GM12878 (cell line): ENCODE data around the gene PRKG1. TPM values are rescaled to one million over a fixed set of nuclear protein-coding genes. Genes with fewer than 3 reads are reported as not detected.

ENCODE experiments used
- CBFB ChIP-seq: IDR thresholded peaks from 2 replicates; pipeline ENCODE4 v1.6.1; 2016; ENCODE audit warnings: antibody characterized with exemption, low read depth
- CHD2 ChIP-seq: IDR thresholded peaks from 2 replicates; pipeline ENCODE4 v1.6.1; 2011; ENCODE audit warnings: low read depth, low read length, improper control_type of control experiment, borderline replicate concordance
- CHD4 ChIP-seq: fragments of 200-600 bp; sonication (generic); IDR thresholded peaks from 2 replicates; pipeline ENCODE4 v1.6.1; 2016; ENCODE audit warnings: mild to moderate bottlenecking
- HCFC1 ChIP-seq: fragments of 150-350 bp; IDR thresholded peaks from 2 replicates; pipeline ENCODE4 v1.6.1; 2014; ENCODE audit warnings: low read length
- IKZF1 ChIP-seq: fragments of 450-650 bp; conservative IDR thresholded peaks from 2 replicates; pipeline ENCODE4 v1.6.1; 2017; ENCODE audit warnings: antibody characterized with exemption, mild to moderate bottlenecking
- IKZF2 ChIP-seq, 2 experiments: fragments of 450-650 bp; IDR thresholded peaks; 2 replicates each; pipeline ENCODE4 v1.6.1; 2017; ENCODE audit warnings: mild to moderate bottlenecking in 2 of 2, moderate library complexity in 2 of 2
- NFIC ChIP-seq: IDR thresholded peaks from 2 replicates; pipeline ENCODE4 v1.6.1; 2012; ENCODE audit warnings: low read depth, mild to moderate bottlenecking, inconsistent platforms, low read length, moderate library complexity
- PML ChIP-seq: IDR thresholded peaks from 2 replicates; pipeline ENCODE4 v1.6.1; 2012; ENCODE audit warnings: low read length, inconsistent platforms
- RAD51 ChIP-seq: fragments of 450-650 bp; IDR thresholded peaks from 2 replicates; pipeline ENCODE4 v1.6.1; 2016; ENCODE audit warnings: moderate library complexity, mild to moderate bottlenecking, inconsistent platforms
- RUNX3 ChIP-seq: IDR thresholded peaks from 2 replicates; pipeline ENCODE4 v1.6.1; 2012; ENCODE audit warnings: low read length, inconsistent platforms
- SMC3 ChIP-seq: IDR thresholded peaks from 2 replicates; pipeline ENCODE4 v1.6.1; 2011; ENCODE audit warnings: low read length, improper control_type of control experiment, borderline replicate concordance
- polyA plus RNA-seq, 11 experiments: library from polyadenylated mRNA; depleted of rRNA in 4 of 11; unstranded in 6 of 11; stranded (reverse) in 5 of 11; fragments of >200 nt; fragmentation: Nextera tagmentation in 4 of 11; fragmentation: Illumina TruSeq in 1 of 11; extraction: Ambion mirVana in 4 of 11; extraction: Trizol in 1 of 11; gene quantifications; 1 replicate in 1 of 11; 2 replicates in 10 of 11; pipeline versions ENCODE4 v1.2.1 to v1.2.3, GENCODE V29; 2011 to 2016; ENCODE audit warnings: inconsistent platforms in 2 of 11, missing spikeins in 2 of 11, low read depth in 1 of 11
- total RNA-seq, 4 experiments: library from RNA; depleted of rRNA in 3 of 4; stranded (reverse); fragments of >200 nt in 3 of 4; fragmentation: Illumina TruSeq in 1 of 4; extraction: Trizol in 1 of 4; gene quantifications; 2 replicates each; pipeline versions ENCODE4 v1.2.1 to v1.2.3, GENCODE V29; 2013 to 2021
- TF ChIP-seq, protein P1 (sequence below): fragments of 450-650 bp; IDR thresholded peaks from 2 replicates; pipeline ENCODE4 v1.6.1; 2018; ENCODE audit warnings: mild to moderate bottlenecking, low read depth, moderate library complexity; ENCODE audit not compliant: partially characterized antibody
- TF ChIP-seq, protein P2 (sequence below): fragments of 450-650 bp; IDR thresholded peaks from 2 replicates; pipeline ENCODE4 v1.6.1; 2017; ENCODE audit warnings: mild to moderate bottlenecking, moderate library complexity
- TF ChIP-seq, protein P3 (sequence below): fragments of 450-650 bp; IDR thresholded peaks from 2 replicates; pipeline ENCODE4 v1.6.1; 2016; ENCODE audit warnings: mild to moderate bottlenecking
- TF ChIP-seq, protein P4 (sequence below): IDR thresholded peaks from 2 replicates; pipeline ENCODE4 v1.6.1; 2012; ENCODE audit warnings: low read depth, low read length, improper control_type of control experiment

The PRKG1 gene
- total and polyA plus RNA-seq, 10 of the 15 experiments (the other 5 are each of a cell fraction or from before 2014, with no cell fraction given) = 0.04 to 0.05 TPM; not detected in 8

DNA sequence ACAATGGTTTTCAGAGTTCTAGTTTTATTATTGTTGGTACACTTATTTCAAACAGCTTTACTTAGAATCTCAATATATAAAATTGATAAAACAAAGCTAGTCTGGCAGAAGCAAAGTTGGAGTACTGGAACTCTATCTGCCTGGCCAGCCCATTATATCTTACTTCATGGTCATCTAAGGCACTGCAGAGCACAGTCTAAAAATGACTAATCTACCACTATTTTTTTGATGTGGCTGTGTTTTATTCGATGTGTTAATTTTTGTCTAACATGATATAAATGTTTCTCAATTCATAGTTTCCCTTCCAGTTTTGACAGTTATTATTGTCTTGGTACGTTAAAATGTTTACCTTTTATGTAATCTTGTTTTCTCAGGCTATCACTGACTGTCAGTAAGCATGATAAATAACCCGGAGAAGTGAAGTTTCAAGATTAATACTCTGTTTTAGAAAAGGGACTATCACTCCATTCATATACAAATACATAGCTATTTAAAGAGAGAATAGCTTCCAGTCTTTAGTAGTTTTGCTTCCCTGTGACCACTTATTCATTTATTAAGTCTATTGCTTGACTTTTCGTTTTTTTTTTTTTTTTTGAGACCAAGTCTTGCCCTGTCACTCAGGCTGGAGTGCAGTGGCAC, 685.7 kb downstream of the PRKG1 start (continued):
- TF ChIP-seq, protein P1, sequence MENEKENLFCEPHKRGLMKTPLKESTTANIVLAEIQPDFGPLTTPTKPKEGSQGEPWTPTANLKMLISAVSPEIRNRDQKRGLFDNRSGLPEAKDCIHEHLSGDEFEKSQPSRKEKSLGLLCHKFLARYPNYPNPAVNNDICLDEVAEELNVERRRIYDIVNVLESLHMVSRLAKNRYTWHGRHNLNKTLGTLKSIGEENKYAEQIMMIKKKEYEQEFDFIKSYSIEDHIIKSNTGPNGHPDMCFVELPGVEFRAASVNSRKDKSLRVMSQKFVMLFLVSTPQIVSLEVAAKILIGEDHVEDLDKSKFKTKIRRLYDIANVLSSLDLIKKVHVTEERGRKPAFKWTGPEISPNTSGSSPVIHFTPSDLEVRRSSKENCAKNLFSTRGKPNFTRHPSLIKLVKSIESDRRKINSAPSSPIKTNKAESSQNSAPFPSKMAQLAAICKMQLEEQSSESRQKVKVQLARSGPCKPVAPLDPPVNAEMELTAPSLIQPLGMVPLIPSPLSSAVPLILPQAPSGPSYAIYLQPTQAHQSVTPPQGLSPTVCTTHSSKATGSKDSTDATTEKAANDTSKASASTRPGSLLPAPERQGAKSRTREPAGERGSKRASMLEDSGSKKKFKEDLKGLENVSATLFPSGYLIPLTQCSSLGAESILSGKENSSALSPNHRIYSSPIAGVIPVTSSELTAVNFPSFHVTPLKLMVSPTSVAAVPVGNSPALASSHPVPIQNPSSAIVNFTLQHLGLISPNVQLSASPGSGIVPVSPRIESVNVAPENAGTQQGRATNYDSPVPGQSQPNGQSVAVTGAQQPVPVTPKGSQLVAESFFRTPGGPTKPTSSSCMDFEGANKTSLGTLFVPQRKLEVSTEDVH = no peak
- TF ChIP-seq IKZF2 (IDR thresholded peaks at IDR 0.05) (no peak), SMC3 (no peak), IKZF1 (no peak), CHD4 (no peak), NFIC (no peak), PML (no peak), CBFB (no peak), CHD2 (no peak), RUNX3 (peak; percentile 21; the same call in 1 of the 2 replicates), RAD51 (no peak), HCFC1 (no peak)
- TF ChIP-seq, protein P2, sequence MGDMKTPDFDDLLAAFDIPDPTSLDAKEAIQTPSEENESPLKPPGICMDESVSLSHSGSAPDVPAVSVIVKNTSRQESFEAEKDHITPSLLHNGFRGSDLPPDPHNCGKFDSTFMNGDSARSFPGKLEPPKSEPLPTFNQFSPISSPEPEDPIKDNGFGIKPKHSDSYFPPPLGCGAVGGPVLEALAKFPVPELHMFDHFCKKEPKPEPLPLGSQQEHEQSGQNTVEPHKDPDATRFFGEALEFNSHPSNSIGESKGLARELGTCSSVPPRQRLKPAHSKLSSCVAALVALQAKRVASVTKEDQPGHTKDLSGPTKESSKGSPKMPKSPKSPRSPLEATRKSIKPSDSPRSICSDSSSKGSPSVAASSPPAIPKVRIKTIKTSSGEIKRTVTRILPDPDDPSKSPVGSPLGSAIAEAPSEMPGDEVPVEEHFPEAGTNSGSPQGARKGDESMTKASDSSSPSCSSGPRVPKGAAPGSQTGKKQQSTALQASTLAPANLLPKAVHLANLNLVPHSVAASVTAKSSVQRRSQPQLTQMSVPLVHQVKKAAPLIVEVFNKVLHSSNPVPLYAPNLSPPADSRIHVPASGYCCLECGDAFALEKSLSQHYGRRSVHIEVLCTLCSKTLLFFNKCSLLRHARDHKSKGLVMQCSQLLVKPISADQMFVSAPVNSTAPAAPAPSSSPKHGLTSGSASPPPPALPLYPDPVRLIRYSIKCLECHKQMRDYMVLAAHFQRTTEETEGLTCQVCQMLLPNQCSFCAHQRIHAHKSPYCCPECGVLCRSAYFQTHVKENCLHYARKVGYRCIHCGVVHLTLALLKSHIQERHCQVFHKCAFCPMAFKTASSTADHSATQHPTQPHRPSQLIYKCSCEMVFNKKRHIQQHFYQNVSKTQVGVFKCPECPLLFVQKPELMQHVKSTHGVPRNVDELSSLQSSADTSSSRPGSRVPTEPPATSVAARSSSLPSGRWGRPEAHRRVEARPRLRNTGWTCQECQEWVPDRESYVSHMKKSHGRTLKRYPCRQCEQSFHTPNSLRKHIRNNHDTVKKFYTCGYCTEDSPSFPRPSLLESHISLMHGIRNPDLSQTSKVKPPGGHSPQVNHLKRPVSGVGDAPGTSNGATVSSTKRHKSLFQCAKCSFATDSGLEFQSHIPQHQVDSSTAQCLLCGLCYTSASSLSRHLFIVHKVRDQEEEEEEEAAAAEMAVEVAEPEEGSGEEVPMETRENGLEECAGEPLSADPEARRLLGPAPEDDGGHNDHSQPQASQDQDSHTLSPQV = no peak
- TF ChIP-seq, protein P3, sequence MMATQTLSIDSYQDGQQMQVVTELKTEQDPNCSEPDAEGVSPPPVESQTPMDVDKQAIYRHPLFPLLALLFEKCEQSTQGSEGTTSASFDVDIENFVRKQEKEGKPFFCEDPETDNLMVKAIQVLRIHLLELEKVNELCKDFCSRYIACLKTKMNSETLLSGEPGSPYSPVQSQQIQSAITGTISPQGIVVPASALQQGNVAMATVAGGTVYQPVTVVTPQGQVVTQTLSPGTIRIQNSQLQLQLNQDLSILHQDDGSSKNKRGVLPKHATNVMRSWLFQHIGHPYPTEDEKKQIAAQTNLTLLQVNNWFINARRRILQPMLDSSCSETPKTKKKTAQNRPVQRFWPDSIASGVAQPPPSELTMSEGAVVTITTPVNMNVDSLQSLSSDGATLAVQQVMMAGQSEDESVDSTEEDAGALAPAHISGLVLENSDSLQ = peak; percentile 84
- TF ChIP-seq, protein P4, sequence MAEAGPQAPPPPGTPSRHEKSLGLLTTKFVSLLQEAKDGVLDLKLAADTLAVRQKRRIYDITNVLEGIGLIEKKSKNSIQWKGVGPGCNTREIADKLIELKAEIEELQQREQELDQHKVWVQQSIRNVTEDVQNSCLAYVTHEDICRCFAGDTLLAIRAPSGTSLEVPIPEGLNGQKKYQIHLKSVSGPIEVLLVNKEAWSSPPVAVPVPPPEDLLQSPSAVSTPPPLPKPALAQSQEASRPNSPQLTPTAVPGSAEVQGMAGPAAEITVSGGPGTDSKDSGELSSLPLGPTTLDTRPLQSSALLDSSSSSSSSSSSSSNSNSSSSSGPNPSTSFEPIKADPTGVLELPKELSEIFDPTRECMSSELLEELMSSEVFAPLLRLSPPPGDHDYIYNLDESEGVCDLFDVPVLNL = no peak
